ENCODE results near the gene TEX51.

TEX51 gene

GRCh38 chr2:126877861-126878565 lies 20.7 kb upstream of the TEX51 start:
- no peak for TF ChIP-seq CTCF (conservative IDR thresholded peaks at IDR 0.05)
- H3K27ac ChIP-seq = no peak overlapping the region

- H3K27ac ChIP-seq = no peak overlapping the region
- no peak for TF ChIP-seq CTCF (conservative IDR thresholded peaks at IDR 0.05)
These were observed 20.1 kb upstream of the TEX51 start for GRCh38 chr2:126878601-126879000.

- no peak for TF ChIP-seq CTCF (conservative IDR thresholded peaks at IDR 0.05)
These were observed 19.1 kb upstream of the TEX51 start for GRCh38 chr2:126879348-126880298.

DNA sequence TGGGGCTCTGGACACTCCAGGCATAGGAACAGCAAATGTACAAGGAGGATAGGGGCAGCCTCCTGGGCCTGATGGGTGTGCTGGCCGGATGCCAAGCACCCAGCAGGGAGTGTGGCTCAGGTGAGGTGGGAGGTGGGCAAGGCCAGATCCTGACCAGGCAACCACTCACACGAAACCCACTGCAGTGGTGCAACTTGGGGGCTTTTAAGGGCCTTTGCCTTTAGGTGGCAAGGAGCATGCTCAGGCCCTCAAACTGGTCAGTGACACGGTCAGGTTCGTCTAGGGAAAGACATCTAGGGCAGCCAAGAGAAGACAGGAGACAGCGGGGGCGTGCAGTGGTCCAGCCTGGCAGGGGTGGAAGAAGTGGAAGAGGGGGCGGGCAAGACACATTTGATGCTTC lies 18.4 kb upstream of the TEX51 start:
- no peak overlapping the region for H3K27ac ChIP-seq
- no peak for TF ChIP-seq CTCF (conservative IDR thresholded peaks at IDR 0.05)

More at GRCh38 chr2:126879348-126880298, 19.1 kb upstream of the TEX51 start:
- no peak overlapping the region for H3K27ac ChIP-seq

DNA sequence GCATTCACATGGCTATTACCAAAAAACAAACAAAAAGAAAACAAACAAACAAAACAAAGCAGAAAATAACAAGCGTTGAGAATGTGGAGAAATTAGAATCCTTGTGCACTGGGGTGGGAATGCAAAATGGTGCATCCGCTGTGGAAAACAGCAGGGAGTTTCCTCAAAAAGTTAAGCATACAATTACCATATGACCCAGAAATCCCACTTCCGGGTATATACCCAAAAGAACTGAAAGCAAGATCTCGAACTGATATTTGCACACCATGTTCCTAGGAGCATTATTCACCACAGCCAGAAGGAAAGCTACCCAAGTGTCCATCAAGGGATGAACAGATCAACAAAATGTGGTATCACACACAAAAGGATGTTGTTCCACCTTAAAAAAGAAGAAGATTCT lies 17.9 kb upstream of the TEX51 start:
- H3K27ac ChIP-seq = no peak overlapping the region
- TF ChIP-seq CTCF (conservative IDR thresholded peaks at IDR 0.05) = no peak

GRCh38 chr2:126881591-126881990 lies 17.1 kb upstream of the TEX51 start:
- TF ChIP-seq CTCF (conservative IDR thresholded peaks at IDR 0.05) = no peak
- H3K27ac ChIP-seq = no peak overlapping the region

DNA sequence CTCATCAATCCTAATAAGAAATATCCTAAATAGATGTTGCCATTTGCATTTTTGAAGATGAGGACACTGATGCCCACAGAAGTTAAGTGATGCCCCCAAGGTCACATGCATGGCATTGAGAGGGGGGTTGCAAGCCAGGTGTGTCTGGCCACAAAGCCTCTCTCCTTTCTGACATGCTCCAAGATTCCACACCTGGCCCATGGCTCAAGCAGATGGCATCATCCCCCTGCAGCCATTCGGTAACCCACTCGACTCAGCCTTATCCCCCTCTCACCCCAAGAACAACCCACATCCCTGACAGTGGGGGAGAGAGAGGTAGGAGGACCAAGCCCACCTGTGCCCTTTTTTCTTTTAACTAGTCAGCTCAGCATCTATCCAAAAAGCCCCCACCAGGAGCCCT lies 16.5 kb upstream of the TEX51 start:
- TF ChIP-seq CTCF (conservative IDR thresholded peaks at IDR 0.05) = no peak
- H3K27ac ChIP-seq = no peak overlapping the region
